MM.1S (cell line): ENCODE data around the gene ZNF346.

Source experiments
- CTCF ChIP-seq: fragments of 300-600 bp; sonication (generic); IDR thresholded peaks from 2 replicates; pipeline ENCODE4 v1.5.1; 2016; ENCODE audit warnings: antibody characterized with exemption, low read length, mixed read lengths
- EZH2phosphoT487 ChIP-seq: fragments of 300-600 bp; sonication (generic); IDR thresholded peaks from 2 replicates; pipeline ENCODE4 v1.6.1; 2018; ENCODE audit warnings: antibody characterized with exemption, low read length

DNA sequence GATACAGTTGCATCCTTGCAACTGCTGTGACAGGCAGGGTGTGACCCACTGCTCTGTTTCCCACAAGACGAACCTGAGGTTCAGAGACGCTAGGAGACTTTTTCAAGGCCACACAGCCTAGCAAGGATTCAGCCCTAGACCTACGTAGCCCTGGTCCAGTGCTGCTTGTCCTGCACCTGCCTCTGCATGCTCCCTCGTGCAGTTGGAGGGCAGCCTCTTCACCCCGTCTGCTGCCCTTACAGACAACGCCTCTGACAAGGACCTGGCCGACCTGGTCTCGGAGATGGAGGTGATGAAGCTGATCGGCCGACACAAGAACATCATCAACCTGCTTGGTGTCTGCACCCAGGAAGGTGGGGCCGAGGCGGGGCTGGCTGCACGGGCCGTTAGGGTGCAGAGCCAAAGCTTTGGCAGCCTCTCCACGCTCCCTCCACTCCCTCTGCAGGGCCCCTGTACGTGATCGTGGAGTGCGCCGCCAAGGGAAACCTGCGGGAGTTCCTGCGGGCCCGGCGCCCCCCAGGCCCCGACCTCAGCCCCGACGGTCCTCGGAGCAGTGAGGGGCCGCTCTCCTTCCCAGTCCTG, 72.7 kb downstream of the ZNF346 start:
- TF ChIP-seq CTCF, result no peak
- no peak for TF ChIP-seq EZH2phosphoT487
